GM21360 (cell line): ENCODE data around the gene TIGD1.
"Not testable (repeated sequence)": the region's sequence is repeated elsewhere in the genome, so short reads cannot be mapped to it uniquely, and the experiment has no call there.

Experiments
- ATAC-seq: cut with Tn5 transposase; IDR thresholded peaks from one replicate; pipeline ENCODE4 v1.9.1; 2021; ENCODE audit warnings: mild to moderate bottlenecking, moderate library complexity; ENCODE audit not compliant: unreplicated experiment

TIGD1 gene

DNA sequence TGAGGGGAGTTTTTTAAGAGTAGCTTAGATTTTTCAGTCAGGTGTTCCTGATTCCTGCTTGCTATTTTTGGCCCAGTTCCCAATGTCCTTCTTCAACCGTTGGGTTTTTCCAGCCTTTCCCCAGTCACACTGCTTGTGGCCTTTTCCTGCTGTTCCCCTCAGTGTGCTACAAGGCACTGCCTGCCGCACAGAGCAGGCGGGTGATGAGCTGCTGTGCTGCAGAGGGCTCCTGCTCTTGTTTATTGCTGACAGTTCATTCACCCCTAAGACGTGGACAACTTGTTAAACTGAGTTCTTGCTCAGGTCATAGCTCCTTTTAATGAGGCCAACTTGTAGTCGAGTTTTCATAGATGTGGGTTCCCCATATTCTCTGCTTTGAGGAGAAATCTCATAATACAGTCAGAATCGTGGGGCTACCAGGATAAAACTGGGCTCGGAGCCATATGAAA lies 20.7 kb upstream of the TIGD1 start:
- ATAC-seq = no peak

DNA sequence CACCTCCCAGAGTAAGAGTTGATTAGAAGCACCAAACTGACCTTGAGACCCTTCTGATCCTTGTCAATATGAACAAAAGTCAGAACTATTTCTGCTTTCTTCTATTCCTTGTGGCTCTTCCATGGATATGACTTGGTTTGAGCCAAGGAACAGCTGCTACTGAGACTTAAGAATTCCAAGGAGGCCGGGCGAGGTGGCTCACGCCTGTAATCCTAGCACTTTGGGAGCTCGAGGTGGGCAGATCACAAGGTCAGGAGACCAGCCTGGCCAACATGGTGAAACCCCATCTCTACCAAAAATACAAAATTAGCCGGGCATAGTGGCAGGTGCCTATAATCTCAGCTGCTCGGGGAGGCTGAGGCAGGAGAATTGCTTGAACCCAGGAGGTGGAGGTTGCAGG lies 20.1 kb upstream of the TIGD1 start:
- ATAC-seq = not testable (repeated sequence)

DNA sequence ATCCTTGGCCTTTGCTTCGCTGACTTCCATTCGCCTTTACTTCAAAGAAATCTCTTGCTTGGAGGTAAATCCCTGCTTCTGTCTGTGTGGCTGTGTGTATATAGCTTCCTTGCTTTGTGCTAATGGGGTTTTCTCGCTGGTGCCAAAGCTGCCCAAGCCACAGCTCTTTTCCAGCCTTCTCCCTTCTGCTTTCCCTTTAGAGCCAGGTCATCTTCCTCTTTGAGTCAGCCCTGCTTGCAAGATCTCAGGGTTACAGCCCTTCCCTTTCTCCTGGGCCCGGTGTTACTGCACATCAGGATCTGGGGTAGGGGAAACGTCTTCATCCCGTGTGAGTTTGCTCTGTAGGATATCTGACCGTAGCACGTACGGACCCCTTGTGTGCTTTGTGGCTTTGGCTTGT lies 19.2 kb upstream of the TIGD1 start:
- no peak for ATAC-seq

DNA sequence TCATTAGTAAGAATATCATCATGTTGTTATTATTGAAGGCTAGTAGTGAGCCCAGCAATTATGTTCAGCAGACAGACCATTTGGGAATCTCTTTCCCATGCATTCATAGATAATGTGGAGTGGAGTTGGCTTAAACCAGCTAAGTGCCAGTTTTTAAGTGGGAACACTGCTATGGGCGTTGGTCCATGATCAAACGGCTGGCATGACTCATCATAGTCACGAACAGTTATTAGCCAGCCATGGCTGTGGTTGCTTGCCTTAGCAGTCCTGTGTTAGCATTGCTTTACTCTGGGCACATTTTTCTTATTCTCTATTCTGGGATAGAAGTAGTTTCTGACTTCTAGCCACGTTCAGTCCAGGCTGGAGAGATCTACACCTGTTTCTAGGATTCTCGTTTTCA lies 17.8 kb upstream of the TIGD1 start:
- no peak for ATAC-seq

DNA sequence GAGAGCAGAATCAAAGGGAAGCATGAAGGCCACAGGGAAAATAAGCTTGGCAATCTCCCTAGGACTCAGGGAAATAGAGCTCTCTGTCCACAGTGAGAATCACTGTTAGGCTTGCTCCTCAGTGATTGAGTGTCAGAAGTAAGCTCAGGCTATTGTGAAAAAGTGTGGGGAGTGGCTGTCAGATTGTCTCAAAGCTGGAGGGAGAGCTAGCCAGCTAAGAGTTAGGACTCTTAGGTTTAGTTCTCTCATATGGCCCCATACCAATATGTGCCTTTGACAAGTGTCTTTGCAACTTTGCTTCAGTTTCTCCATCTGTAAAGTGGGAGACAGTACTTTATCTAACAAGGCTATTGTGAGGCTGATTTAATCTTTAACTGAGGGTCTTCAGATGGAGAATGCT lies 17.4 kb upstream of the TIGD1 start:
- no peak for ATAC-seq

DNA sequence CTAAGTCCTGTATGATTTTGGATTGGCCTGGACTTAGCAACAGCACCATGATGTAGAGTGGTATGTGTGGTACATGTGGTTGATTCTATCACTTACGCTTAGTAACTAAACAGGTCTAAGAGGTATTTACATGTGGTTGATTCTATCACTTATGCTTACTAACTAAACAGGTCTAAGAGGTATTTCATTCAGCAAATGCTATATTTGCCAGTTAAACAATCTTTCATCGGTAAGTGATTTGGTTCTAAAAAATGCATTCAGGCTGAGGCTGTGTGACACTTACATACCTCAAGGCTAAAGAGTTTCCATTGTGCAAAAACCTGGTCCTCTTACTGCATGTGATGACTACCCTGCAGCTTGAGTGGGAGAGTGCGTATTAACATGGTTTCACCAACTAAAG lies 13.2 kb upstream of the TIGD1 start:
- ATAC-seq = no peak

DNA sequence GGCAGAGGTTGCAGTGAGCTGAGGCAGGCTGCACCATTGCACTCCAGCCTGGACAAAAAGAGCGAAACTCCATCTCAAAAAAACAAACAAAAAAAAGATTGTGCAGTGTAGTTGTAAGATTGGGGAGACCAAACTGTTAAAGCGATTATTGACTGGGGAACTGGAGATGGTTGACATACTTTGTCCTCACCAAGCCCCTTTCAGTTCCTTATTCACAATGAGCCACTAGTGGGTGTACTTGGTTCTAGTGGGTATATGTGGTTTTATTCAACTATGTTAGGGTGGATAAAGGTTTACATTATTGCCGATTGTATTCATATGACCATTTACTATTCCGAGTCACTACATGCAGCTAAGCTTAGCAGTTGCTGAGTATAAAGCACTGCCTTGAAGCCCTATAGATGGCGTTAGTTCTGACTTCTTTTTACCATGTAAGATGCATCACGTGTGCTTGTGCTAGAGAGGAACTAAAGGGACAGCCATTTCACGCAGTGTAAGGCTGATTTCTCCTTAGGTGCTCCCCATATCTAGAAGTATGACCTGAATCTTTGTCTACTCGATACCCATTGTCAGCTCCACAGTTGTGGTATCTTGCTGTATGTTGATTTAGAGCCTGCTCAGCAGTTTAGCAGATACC lies 12.3 kb upstream of the TIGD1 start:
- ATAC-seq = no peak

DNA sequence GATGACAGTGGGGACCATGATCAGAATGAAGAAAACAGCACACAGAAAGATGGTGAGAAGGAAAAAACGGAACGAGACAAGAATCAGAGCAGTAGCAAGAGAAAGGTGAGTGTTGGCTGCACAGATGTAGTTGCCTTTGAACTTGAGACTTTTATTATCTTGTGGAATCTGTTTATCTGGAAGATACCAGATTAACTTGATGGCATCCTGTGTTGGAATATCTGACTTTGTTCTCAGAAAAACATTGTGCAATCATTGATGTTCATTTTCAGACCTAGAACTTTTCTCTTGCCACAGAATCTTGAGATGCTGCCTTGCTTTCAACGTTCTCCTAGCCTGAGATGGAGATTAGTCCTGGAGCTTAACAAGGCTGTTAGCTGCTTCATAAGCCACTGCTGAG lies 6.1 kb upstream of the TIGD1 start:
- ATAC-seq = no peak

DNA sequence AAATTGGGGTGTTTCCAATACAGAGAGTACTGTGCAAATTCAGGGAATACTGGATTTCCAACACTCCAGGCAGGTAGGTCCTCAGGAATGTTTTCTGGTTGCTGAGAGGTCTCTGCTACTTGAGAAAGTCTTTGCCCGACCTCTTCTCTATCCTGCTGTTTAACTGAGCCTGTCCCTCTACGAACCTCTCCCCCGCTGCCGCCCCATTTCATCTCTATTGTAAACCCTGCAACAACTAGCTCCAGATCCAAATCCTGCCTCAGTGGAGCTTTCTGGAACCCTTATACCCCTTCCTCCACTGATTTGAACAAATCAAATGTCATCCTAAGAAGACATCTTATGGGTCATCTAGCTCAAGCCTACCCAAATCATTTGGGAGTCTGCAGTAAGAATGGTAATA lies 1.4 kb upstream of the TIGD1 start:
- no peak for ATAC-seq

DNA sequence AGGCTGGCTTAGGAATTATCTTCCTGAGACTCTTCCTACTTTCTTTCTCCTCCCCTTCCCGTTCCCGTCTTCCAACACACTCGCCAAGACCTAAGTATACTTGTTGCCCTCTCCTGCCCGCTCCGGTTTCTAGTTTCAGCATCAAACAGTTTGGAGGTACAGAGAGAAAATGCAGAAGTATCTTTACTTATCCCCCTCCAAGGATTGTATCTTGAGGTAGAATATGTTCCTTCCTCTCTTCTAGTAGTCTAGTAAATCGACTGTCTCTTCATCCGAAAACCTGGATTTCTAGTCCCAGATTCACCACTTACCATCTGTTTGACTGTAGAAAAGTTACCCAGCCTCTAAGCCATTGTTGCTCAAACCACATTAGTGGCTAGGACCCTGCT lies 887 bp upstream of the TIGD1 start:
- no peak for ATAC-seq

DNA sequence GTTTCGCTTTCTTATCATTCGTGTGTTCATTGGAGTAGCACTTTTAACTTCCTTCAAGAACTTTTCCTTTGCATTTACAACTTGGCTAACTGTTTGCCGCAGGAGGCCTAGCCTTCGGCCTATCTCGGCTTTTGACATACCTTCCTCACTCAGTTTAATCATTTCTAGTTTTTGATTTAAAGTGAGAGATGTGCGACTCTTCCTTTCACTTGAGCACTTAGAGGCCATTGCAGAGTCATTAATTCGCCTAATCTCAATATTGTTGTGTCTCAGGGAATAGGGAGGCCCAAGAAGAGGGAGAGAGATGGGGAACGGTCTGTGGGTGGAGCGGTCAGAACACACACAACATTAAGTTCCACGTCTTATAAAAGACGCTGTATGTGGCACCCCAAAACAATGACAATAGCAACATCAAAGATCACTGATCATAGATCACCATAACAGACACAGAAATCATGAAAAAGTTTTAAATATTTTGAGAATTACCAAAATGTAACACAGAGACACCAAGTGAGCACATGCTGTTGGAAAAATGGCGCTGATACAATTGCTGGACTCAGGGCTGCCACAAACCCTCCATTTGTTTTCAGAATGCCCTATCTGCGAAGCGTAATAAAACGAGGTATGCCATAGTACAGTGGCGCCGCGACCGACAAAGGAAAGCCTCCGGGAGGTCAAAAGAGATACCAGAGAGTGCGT lies 553 bp downstream of the TIGD1 start:
- ATAC-seq = no peak

DNA sequence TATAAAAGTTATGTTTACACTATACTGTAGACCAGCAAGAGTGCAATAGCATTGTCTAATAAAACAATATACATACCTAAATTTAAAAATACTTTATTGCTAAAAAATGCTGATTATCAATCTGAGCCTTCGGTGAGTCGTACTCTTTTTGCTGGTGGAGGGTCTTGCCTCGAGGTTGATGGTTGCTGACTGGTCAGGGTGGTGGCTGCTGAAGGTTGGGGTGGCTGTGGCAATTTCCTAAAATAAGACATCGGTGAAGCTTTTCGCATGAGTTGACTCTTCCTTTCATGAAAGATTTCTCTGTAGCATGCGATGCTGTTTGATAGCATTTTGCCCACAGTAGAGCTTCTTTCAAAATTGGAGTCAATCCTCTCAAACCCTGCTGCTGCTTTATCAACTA lies 2.4 kb downstream of the TIGD1 start:
- no peak for ATAC-seq

DNA sequence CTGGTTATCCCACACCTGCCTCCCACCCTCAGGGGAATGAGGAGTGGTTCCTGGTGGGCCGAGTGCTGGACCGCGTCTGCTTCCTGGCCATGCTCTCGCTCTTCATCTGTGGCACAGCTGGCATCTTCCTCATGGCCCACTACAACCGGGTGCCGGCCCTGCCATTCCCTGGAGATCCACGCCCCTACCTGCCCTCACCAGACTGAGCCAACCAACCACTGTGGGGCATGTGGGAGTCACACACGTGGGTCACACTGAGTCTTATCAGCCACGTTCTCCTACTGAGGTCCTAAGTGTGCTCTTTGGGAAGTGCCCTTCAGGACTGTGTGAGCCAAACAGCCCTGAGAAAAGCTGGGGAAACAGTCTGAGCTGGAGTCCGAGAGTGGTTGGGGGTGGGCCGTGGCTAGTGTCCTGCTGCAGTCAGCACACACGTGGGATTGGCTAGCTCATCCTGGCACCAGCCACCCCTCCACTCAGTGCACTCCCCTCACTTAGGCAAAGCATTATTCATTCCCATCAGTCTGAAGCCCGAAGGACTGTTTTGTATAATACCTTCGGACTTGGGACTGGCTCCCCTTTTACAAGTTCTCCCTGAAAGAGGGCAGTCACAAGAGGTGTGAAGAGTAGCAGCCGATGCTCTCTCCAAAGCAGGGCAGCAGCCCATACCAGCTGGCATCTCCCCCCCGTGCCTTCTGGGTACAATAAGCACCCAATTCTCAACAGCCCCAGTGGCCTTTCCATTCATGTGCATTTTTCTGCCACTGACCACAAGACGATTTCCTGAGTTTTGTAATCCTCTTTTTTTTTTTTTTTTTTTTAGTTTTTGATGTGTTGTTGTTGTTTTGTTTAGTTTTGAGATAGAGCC lies 4.6 kb downstream of the TIGD1 start:
- ATAC-seq = no peak

DNA sequence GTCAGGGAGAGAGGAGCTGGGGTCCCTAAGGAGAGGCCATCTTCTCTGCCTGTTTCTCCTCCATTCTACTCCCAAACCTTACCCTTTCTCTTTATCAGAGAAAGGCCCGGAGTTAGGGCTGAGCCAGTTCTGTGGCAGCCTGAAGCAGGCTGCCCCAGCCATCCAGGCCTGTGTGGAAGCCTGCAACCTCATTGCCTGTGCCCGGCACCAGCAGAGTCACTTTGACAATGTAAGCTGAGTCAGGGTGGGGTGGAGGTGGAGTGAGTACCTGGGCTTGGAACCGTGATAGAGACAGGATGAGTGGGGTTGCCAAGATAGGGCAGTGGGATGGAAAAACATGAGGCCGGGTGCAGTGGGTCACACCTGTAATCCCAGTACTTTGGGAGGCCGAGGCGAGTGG lies 5.7 kb downstream of the TIGD1 start:
- ATAC-seq = no peak

DNA sequence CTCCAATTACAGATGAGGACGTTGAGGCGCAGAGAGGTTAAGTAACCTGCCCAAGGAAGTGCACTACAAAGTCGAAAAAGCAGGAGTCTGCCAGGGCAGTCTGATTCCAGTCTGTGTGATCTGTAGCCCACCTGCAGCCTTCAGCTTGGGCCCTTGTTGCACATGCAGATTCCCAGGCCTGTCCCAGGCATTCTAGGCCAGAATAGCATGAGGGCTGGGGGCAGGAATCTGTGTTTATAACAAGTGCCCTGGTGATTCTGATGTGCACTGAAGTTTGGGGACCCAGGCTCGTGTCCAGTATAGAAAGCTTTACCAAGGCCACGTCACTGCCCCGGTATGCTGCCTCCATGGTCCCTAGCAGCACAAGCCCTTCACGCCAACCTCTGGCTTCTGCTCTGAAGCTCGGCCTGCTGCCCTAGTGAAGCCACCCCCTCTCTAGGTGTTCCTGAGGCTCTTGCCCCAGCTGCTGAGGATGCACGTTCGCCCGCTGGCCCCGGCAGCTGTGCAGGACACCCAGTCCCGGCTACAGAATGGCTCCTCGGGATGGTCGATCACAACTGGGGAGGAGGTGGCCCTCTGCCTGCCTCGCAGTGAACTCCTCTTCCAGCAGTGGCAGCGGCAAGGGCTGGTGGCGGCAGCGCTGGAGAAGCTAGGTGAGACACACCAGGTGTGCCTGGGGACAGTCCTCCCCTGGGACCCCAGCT lies 6.3 kb downstream of the TIGD1 start:
- no peak for ATAC-seq

DNA sequence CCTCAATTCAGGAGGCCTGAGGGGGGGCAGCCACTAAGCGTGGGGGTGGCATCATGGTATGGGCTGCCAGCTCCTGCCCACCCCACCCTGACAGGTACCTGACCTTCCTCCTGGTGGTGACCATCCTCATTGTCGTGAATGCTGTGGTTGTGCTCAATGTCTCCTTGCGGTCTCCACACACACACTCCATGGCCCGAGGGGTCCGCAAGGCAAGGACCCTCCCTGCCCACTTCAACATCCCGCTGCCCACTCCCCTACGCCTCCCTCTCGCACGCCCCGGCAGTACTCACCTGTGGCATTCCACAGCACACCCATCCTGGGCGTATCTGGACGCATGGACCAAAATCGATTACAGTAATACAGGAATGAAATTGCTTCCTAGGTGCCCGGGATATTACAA lies 6.9 kb downstream of the TIGD1 start:
- ATAC-seq = no peak

DNA sequence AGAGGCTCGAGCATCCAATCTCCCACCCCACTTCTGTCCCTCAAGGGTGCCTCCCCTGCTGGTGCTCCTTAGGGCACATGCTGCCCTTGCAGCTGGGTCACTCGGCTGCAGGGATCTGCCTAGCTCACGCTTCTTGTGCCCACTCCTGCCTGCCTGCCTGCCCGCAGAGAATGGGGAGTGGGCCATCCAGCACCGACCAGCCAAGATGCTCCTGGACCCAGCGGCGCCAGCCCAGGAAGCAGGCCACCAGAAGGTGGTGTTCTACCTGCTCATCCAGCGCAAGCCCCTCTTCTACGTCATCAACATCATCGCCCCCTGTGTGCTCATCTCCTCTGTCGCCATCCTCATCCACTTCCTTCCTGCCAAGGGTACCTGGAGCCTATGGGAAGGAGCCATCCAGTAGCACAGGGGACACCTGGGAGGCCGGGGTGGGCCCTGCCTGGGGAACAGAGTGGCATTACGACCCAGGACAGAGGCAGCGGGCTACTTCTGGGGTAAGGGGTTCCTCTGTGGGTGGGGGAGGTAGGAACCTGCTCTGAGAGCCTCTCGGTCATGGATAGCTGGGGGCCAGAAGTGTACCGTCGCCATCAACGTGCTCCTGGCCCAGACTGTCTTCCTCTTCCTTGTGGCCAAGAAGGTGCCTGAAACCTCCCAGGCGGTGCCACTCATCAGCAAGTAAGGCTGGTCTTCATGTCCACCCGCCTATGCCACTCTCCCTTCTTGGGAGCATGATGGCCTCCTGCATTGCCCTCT lies 7.5 kb downstream of the TIGD1 start:
- no peak for ATAC-seq

DNA sequence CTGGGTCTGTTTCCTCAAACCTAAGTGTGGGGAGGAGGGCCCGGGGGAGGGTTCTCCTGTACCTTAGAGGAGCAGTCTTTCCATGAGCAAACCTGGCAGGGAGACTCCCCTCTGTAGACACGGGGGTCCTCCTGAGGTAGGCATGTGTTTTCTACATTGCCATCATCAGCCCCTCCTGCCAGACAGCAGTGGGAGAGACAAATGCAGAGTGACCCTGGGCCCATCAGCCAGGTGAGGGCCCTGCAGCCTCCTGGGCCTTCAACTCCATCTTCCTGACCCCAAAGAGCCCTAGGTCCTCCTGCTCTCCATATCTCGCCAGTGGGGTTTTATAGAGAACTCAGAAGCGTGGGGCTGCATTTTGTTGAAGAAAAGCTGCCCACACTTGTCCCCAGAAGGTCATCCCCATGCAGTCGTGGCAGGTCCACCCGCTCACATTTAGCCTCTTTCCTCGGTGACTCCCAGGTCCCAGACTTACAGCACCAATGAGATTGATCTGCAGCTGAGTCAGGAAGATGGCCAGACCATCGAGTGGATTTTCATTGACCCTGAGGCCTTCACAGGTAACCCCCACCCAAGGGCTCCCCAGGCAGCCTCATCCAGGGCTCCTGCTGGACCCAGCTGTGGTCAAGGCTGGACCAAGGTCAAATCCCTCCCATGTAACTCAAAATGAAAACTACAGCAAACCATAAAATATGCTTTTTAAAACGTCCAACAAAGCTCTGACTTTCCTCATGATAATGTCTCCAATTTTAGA lies 8.2 kb downstream of the TIGD1 start:
- ATAC-seq = no peak

DNA sequence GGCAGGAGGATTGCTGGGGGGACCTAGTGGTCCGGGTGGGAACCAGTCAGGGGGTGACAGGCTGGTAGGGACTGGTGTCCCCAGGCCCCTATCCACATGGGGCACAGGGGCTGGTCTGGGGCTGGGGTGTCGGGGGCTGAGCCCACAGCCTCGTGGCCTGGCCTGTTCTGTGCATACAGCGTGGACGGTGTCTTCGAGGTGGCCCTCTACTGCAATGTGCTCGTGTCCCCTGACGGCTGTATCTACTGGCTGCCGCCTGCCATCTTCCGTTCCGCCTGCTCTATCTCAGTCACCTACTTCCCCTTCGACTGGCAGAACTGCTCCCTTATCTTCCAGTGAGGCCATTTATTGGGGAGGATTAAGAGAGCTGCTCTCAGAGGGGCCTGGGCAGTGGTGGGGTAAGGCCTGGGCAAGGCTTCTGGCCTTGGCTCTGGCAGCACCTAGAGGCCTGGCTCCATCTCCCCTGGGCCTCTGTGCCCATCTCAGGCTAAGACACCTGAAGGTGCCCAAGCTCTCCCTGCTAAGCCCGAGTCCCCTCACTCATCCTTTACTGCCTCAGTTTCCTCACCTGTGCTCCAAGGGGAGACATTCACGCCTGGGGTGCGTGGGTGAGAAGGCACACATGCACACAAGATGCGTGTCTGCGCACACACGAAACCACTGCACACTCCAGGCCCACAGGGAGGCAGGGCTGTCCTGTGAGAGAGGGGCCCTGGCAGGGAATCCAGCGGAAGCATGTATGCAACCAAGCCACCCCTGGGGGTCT lies 9.0 kb downstream of the TIGD1 start:
- ATAC-seq = no peak
